GM10266 (cell line): ENCODE measurements around the gene MAP3K10.

Experiments
- DNase-seq: peaks from one replicate; pipeline ENCODE4 v3.0.0; 2012; ENCODE audit errors: extremely low spot score
- CTCF ChIP-seq: IDR thresholded peaks from 2 replicates; pipeline ENCODE4 v1.5.1; 2012; ENCODE audit warnings: mild to moderate bottlenecking, low read depth; ENCODE audit not compliant: control insufficient read depth, insufficient read depth; ENCODE audit errors: missing control alignments

The MAP3K10 gene

GRCh38 chr19:40264314-40265054 is 73.3 kb downstream of the MAP3K10 start:
- TF ChIP-seq CTCF = no peak

More at GRCh38 chr19:40264314-40265054, 73.3 kb downstream of the MAP3K10 start:
- DNase-seq = no peak
